Stimulated activated CD4-positive, alpha-beta T cell treated with anti-CD3 and anti-CD28 coated beads, Interleukin-1b, Interleukin-23, amount 100 ng/mL, for 1 hour (primary cell): ENCODE measurements around the gene LRRC71.

Experiments used
- DNase-seq, 2 donors: peaks; one replicate each; pipeline ENCODE4 v3.0.0-alpha.2; 2020; ENCODE audit warnings: low read depth in 2 of 2

The LRRC71 gene

DNA sequence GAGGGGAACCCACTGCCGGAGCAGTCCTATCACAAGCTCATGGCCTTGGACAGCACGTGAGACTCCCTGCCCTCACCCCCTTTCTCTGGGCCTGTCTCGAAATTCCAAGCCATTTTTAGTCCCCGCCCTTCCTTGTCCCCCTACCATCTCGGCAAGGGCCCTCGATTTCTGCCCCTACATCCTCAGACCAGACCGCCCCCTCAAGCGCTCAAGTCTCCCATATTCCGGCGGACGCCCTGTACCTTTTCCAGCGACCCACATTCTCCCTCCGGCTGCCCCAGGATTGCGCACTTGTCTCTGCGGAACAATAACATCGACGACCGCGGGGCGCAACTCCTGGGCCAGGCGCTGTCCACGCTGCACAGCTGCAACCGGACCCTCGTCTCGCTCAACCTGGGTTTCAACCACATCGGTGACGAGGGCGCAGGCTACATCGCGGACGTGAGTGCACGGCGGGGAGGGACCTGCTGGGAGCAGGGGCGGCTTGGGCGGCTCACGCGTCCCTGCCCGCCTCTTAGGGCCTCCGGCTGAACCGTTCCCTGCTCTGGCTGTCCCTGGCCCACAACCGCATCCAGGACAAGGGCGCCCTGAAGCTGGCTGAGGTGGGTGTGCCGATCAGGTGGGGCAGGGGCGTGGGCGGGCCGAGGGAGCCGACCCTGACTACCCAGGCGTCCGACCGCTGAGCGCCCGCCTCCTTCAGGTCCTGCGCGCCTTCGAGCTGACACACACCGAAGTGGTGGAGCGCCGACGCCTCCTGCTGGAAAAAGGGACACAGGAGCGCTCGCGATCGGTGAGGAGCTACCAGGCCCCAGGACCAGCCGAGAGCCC lies 7.0 kb downstream of the LRRC71 start:
- DNase-seq, result peak; percentile 17 to 43

DNA sequence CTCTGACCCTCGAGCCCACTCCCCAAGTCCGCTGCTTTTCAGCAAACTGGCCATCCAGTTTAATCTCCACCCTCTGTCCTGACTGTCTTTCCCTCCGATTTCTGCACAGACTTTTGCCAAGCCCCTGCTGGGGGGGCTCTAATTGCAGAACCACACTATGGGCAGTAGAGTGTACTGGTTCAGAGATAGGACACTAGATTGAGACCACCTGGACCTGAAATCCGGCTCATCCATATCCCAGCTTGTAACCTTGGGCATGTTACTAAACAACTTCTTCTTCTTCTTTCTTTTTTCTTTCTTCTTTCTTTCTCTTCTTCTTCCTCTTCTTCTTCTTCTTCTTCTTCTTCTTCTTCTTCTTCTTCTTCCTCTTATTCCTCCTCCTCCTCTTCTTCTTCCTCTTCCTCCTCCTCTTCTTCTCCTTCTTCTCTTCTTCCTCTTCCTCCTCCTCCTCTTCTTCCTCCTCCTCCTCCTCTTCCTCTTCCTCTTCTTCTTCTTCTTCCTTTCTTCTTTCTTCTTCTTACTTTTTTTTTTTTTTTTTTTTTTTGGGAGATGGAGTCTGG lies 7.7 kb downstream of the LRRC71 start:
- DNase-seq, result no peak

DNA sequence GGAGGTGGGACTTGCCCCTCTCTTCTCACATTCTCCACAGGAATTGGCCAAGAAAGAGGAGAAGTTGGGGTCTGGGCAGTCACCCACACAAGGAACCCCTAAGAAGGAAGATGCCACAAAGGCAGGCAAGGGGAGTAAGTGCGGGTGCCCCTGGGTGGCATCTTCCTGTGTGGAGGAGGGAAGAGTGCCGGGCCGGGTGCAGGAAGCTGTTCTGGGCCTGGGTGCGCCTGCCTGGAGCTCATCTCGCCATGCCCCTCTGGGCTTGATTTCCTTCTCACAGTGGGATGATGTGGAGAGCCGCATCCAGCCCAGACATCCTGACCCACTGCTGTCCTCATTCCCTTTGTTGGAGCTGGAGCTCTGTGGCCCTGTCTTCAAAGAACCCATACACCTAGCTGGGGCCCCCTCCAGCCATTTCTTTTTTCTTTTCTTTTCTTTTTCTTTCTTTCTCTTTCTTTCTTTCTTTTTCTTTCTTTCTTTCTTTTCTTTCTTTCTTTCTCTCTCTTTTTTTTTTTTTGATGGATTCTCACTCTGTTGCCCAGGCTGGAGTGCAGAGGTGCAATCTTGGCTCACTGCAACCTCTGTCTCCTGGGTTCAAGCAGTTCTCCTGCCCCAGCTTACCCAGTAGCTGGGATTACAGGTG lies 9.3 kb downstream of the LRRC71 start:
- no peak for DNase-seq

DNA sequence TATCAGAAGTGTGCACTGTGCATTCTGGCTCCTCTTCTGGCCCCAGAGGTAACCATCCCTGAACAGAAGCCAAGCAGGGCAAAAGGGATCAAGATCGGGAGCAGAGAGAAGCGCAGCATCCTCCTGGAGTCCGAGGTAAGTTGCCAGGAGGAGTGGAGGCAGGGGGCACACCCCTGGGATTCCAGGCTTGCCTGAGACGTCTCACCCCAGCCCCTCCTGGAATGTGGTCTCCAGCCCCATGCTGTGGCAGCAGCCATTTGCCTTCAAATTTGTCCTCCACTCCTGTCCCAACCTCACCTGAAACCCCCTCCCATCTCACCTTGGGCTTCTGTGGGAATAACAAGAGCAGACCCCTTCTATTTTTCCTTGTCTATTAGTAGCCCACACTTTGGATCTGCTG lies 10.1 kb downstream of the LRRC71 start:
- no peak for DNase-seq

DNA sequence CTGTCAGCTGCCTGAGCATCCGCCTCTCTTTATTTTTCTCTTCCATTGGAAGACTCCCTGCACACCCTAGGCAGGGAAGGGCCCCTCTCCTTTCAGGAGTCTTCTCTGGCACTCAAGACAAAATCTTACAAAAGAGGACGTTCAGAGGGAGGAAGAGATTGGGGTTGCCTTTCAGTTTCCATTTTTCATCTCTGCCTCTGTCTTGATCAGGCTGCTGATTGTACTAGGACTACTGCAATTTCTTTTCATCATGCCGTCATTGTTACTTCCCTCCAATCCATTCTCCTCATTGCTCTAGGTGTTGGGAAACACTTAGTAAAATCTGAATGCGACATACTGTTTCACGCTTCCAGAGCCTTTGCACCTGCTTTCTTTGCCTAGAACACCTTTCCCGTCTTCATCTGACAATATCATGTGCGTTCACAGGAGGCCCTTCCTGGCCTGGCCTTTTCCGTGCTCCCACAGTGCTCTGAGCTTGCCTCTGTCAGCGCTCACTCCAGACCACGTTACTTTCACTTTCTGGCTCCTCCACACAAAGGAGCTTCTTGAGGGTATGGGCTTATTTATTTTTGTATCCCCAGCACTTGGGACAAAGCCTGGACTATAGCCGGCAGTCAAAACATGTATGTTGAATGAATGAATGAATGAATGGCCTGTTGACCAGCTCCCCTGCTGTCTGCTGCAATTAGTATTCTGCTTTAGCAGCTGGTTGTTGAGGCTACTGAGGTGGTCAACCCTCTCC lies 10.9 kb downstream of the LRRC71 start:
- DNase-seq, result no peak

DNA sequence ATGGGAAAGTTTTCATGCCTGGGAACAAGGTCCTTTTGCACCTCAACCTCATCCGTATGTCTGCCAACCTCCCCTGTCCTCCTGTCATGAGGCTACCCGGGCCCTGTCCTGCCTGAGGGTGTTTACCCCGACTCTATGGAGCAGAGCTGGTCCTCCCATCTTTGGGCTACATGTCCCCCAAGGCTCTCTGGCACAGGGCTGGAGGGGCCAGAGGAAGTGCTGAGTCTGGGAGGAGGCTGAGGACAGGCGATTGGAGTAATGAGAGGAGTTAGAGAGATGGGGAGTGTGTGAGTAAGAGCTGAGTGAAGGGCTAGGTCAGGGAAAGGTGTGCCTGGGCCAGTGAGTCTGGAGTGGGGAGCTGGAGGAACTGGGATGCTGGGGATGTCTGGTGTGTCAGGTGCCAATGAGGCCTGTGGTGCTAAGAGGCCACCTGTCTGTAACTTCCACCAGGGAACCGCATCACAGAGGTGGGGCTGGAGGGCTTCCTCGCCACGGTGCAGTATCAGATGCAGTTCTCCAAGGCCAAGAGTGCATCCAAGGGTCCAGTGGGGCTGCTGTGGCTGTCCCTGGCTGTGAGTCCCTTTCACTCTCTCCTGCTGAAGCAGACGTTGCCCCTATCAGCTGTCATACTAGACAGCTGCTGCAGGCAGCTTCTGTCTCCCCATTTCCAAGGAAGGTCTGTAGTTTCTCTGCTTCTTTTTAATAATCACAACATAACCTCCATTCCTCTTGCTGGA lies 11.7 kb downstream of the LRRC71 start:
- no peak for DNase-seq

DNA sequence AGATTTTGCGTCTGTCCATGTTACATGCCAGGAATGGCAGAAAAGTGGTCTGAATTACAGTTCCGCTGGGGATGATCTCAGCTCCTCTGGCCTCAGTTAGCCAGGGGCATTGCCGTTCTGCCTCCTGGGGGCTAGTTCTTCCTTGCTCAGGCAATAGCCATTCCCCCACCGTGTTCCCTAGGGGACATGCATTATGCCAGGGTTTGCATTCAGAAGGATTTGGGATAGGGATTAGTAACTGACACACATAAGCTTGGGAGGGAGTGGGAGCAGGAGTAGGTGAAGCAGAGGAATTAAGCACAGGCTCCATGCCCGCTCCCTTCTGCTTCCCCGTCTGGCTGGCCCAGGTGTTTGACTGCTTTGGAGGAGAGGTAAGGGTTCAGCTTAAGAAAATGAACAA lies 12.7 kb downstream of the LRRC71 start:
- no peak for DNase-seq

DNA sequence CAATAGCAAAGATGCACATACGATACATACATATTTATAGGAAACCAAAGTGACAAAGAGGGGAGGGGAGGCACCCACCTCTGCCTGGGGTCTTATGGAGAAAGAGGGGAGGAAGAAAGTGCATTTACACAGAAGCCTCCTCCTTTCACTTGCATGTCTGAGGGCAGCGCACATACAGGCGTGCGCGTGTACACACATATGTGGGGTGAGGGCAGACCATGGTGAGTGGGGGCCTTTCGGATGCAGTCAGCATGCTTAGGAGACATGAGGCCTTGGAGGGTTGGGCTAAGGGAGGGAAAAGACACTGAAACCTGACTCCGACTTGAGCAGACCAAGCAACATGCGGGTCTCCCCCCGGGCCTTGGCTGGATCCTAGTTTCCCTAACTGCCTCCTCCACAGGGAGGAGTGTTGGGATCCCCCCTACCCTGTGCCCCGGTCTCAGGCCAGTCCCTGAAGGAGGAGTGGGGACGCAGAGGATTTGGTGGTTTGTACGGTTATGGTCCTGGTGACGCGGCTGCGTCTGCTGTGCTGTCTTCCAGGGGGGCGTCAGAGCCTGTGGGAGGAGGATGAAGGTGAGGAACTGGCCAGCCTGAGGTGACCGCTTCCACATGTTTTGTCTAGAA lies 15.2 kb downstream of the LRRC71 start:
- no peak for DNase-seq

DNA sequence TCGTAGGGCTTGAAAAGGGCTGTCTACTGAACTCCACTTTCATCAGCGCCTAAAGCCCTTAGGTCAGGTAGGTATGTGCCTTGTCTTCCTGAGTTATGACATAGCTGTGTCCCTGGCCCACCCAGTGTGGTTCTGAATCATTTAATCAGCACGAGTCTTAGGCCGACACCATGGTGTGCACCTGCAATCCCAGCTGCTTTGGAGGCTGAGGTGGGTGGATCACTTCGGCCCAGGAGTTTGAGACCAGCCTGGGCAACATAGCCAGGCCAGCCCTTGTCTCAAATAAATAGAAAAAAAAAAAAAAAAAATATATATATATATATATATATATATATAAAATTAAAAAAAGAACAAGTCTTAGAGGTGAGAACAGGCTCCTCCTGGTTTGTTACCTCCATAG lies 15.8 kb downstream of the LRRC71 start:
- DNase-seq, result no peak

DNA sequence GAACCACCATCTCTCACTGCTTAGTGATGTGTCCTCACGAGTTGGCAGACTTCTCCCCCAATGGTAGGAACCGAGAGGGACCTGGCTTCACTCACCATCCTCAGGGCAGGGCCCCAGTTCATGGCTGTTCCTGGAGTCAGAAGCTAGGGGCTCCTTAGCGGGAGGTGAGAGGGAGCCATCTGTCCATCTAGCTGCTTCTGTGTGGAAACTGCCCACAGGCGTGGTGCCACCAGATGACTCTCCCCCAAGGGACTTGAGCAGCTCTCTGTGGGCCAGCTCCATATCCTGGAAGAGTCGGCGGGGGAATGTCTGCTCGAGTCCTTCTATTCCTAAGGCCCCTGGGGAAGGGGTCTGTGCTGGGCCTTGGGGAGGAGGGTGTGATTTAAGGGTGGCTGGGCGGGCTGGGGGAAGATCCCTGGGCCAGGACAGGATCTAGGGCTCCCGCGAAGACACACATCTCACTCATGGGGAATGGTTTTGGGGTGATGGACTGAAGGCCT lies 16.3 kb downstream of the LRRC71 start:
- no peak for DNase-seq

DNA sequence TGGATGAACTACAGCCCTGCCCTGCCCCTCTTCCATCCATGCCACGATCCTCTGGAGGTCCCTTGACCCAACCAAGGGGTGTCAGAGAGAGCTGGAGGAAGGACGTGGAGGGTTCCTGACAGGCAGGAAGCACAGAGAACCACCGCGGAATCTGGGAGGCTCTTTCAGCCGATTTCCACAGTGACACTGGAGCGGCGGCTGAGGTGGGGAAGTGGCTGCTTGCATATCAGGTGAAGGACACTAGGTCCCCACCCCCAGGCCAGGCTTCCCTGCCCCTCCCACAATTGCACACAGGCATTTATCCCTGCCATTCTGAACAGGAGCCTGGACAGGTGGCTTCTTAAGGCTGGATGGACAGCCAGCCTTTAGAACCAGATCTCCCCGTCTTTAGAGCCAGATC lies 17.5 kb downstream of the LRRC71 start:
- DNase-seq, result no peak

DNA sequence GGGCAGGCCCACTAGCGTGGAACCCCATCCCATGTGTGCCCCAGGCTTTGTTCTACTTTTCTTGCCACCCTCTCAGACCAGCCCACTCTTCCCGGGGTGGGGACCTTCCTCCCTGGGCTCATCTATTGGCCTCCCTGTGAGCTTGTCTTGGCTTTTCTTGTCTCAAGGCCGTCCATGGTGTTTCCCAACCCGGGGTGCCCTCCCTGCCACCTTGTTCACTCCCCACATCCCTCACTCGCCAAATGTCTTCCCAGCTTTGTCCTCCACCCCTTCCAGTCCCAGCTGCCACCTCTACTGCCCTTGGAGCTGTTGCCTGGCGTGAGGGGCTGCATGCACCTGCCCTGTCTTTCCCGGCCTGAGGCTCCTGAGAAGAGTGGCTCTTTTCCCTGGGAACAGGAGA lies 18.4 kb downstream of the LRRC71 start:
- DNase-seq, result no peak

DNA sequence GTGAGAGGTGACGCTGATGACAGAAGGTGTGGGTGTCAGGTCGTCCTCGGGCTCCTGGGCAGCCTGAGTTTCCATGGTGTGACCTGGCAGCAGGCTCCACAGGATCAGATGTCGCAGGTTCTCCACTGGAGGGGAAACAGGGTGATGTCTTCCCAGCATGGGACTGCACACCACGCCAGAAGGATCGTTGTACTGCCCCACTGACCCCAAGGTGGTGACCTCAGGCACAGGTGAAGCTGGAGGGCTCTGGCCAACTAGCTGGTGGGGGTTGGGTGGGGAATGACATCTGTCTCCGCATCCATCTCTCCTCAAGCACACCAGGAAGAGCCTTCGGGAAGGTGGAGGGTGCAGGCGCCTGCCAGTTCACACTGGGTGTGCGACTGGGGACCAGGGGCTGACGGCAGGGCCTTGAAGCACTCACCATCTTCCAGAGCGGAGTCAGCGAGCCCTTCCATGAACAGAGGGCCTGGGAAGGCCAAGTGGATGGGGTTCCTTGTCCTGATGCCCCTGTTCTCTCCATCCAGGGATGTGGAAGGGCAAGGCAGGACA lies 19.4 kb downstream of the LRRC71 start:
- DNase-seq, result no peak

DNA sequence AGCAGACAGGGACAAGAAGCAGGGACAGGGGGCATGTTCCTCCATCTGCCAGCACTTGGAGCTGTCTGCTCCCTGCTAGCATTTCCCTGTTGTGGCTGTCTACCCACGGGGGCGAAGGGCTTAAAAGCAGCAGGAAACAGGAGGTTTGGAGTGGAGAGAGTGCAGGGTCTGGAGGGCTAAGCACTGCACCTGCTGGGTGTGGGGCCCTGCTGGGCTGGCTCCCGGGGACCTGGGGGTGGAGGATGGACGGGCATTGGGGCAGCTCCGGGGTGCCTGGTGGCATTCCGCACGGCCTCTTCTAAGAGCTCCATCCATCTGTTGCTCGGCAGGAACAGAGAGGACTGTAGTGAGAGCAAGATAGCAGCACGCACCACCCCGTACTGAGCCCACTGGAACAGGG lies 21.2 kb downstream of the LRRC71 start:
- DNase-seq, result no peak

DNA sequence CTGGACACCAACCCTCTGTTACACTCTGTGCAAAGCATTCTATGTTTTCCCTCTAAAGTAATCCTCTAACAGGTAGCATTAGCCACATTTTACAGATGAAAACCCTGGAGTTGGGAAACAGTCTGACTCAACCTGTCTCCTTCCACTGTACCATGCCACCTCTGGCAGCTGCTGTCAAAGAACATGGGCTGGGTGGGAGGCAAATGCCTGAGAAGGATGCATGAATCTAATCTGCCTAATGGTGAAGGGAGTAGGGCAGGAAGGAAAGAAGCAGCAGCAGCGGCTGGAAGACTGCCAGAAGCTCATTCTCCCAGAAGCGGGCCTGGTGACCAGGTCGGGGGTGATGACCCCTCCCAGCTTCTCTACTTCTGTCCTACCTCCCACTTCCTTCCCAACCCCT lies 21.7 kb downstream of the LRRC71 start:
- DNase-seq, result no peak

DNA sequence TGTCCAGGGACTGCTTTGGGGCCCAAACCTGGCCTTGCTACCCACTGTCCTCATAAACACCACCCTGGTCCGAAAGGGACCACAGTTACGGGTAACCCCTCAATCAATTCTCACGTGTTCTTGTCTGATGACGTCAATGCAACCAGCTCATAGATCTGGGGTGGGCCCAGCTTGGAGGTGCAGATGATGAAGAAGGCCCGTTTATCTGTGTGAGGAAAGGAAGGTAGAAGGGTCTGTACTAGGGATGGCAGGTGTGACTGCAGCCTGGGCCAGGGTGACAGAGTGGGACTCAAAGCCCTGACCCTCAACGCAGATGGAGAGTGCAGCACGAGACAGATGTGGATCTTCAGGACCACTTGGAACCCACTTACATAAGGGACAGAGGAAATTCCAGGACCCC lies 22.1 kb downstream of the LRRC71 start:
- DNase-seq, result no peak

DNA sequence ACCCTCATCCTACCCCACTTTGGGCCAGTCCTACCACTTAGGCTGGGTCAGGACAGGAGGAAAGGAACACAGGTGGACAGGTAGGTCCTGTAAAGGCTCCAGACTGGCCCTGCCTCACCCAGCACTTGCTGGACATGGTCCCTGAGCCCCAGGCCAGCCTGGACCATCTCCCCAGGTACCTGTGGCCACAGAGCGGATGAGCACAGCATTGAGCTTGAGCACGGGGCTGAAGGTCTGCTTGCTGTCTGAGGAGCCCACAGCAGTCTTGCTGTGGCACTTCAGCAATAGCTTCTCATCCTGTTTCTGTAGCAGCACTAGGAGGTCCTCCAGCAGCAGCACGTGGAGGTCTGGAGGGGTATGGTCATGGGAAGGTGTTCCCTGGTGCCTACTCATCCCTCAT lies 23.3 kb downstream of the LRRC71 start:
- DNase-seq, result no peak

DNA sequence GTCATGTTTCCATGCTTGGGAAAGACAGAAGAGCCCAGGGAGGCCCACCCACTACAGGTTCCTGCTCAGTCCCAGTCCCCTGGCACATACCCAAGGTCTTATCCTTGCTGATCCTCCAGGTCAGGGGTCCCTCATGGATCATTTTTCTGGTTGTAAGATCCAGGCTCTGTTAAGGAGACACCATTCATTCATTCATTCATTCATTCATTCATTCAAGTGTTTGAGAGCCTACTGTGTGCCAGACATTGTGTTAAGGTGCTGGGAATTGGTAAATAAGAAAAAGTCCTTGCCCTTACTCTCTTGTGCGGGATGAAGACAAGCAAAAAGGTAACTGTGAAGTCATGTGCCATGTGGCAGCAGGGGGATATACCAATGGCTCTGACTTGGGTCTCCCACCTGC lies 23.8 kb downstream of the LRRC71 start:
- DNase-seq, result no peak

DNA sequence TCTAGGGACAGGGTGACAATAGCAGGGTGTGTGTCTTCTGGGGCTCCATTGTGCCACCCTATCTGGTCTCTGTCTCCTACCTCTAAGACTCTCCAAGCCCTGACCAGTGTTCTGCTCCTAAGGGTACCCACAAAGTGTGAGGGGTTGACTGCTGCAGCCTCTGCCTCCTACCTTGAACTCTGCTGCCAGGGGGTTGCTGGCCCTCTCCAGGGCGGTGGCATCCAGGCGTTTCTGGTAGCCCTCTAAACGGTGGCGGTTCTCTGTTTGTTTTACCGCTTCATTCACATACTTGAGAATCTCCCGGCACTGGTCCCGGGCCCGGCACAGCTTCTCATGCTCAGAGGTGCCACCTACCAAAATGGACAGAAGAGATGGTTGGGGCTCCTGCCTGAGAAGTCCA lies 24.4 kb downstream of the LRRC71 start:
- no peak for DNase-seq

DNA sequence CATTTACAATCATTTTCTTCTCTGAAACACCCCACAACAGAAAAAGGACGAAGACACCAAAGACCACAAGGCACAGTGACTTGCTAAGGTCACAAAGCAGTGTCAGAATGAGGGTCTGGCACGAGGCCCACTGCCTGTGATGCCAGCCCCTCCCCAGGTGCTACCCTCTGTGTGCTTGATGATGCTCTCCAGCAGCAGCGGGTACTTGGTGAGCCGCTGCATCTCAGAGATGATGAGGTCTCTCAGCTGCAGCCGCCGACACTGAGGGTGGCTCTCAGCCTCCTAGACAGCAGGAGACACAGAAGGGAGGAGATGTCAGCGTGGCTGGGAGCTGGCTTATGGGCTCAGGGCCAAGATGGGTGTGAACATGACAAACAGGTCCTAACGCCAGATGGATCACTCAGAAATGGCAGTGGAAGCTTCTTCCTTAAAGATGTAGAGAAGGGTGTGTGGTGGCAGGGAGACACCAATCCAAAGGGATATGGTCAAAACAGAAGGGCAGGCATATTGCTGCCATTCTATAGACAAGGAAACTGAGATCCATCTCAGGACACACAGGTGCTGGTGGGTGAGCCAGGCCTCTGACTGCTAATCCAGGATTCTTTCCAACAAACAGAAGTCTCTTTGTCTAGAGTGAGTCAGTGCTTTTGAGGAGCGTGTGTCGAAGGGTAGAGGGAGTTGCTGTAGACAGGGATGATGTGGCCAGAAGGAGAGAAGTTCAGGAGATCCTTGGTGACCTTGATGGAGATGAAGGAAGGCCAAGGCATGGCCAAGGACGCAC lies 25.6 kb downstream of the LRRC71 start:
- no peak for DNase-seq
